ENCODE measurements around the gene DICER1.

The DICER1 gene

DNA sequence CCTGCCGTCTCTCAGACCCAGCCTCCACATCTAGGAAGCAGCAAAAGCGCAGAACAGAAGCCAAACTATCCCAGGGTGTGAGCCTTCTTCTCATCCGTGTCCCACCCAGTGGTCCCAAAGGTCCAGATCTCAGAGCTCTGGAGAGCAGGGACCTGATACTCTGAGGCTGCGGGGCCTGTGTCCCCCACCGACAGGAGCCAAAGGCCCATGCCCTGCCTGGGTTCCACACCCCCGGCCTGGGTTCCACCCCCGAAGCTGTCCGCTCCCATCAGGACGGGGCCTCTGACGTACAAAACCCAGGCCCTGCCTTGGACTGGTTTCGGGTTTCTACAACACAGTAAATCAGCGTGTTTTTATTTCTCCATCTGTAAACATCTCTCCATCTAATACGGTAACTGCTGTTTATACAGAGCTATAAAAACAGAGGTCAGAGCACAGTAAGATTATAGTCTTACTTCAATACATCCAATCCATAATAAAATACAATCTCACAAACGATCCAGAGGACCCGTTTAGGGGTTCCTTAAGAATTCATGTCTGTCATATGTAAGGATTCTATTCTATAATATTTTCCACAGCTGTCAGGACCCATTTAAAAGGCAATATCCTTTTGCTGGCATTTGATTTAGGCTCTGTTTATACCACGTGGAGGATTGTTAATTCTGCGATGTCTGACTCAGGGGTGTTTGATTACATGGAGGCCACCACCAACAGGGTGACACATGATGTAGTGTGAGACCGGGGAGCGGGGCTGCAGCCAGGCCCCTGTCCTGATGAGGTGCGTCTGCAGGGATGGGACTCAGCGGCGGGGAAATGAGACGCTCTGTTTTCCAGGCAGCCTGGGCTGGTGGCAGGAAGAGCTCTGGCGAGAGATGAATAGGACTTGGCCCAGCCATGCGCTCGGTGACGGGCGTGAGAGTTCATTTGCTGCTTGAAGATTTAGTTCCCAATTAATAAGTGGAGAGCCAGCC, 110.3 kb downstream of the DICER1 start:
- Histone ChIP-seq H4K20me1 (ENCODE audit: insufficient read depth, low read length) (no peaks in the 10 kb centered on the region), H2AFZ (ENCODE audit: low read depth, low read length) (no peak overlapping the region), H3K9ac (ENCODE audit: low read depth, low read length) (no peak overlapping the region), H3K4me2 (ENCODE audit: insufficient read depth, low read length) (no peak overlapping the region), H3K79me2 (ENCODE audit: insufficient read depth, low read length) (no peaks in the 10 kb centered on the region), H3K4me1 (ENCODE audit: insufficient read depth, low read length) (no peaks in the 10 kb centered on the region), H3K27ac (ENCODE audit: low read length) (no peak overlapping the region), H3K36me3 (ENCODE audit: insufficient read depth, low read length) (no peaks in the 10 kb centered on the region), H3K4me3 (ENCODE audit: low read depth in 1 of 2, low read length in 2 of 2) (no peak overlapping the region), H3K27me3 (ENCODE audit: insufficient read depth, low read length, poor library complexity) (peaks cover 3% of the 10 kb centered on the region), H3K9me3 (ENCODE audit: insufficient read depth, low read length, severe bottlenecking) (no peaks in the 10 kb centered on the region)
- DNase-seq, result no peak
- no peak for TF ChIP-seq EZH2 (IDR thresholded peaks at IDR 0.05; ENCODE audit: borderline replicate concordance, low read depth, low read length, severe bottlenecking)
- TF ChIP-seq, protein P1, sequence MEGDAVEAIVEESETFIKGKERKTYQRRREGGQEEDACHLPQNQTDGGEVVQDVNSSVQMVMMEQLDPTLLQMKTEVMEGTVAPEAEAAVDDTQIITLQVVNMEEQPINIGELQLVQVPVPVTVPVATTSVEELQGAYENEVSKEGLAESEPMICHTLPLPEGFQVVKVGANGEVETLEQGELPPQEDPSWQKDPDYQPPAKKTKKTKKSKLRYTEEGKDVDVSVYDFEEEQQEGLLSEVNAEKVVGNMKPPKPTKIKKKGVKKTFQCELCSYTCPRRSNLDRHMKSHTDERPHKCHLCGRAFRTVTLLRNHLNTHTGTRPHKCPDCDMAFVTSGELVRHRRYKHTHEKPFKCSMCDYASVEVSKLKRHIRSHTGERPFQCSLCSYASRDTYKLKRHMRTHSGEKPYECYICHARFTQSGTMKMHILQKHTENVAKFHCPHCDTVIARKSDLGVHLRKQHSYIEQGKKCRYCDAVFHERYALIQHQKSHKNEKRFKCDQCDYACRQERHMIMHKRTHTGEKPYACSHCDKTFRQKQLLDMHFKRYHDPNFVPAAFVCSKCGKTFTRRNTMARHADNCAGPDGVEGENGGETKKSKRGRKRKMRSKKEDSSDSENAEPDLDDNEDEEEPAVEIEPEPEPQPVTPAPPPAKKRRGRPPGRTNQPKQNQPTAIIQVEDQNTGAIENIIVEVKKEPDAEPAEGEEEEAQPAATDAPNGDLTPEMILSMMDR (IDR thresholded peaks at IDR 0.05; ENCODE audit: borderline replicate concordance, extremely low read depth, low read length, poor library complexity, severe bottlenecking), result no peak
- ATAC-seq (ENCODE audit: insufficient read depth, low read depth), result no peak

DNA sequence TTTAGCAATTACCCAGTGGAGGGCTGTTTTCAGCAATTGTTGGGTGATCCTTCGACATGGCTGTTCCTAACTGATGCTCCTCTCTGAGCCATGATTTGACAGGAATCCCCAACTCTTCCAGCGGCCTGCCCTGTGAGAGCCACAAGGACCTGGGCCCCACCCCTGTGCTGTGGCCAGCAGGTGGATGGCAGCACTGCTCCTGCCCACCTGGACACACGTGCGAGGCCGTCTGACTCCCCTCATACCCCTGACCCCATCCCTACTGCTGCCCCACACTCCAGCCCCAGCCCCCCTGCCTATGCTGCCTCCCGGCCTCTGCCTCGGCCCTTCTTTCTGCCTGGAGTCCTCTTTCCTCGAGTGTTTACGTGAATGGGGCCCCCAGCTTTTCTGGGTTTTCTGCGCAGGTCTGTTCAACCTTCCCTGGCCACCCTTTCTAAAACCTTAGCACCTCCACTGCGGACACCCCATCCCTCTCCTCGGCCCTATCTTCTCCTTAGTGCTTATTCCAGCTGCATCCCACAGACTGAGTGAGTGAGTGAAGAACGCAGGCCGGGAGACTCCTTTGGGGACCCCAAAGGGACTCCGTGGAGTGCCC, 111.4 kb downstream of the DICER1 start:
- no peak overlapping the region for H3K27ac ChIP-seq (ENCODE audit: low read length)
- no peaks in the 10 kb centered on the region for H4K20me1 ChIP-seq (ENCODE audit: insufficient read depth, low read length)
- H2AFZ ChIP-seq (ENCODE audit: low read depth, low read length), result no peak overlapping the region
- ATAC-seq (ENCODE audit: insufficient read depth, low read depth), result no peak
- no peaks in the 10 kb centered on the region for H3K36me3 ChIP-seq (ENCODE audit: insufficient read depth, low read length)
- H3K79me2 ChIP-seq (ENCODE audit: insufficient read depth, low read length), result no peaks in the 10 kb centered on the region
- H3K4me3 ChIP-seq (ENCODE audit: low read depth in 1 of 2, low read length in 2 of 2), result no peak overlapping the region
- peaks cover 3% of the 10 kb centered on the region for H3K27me3 ChIP-seq (ENCODE audit: insufficient read depth, low read length, poor library complexity)
- H3K4me2 ChIP-seq (ENCODE audit: insufficient read depth, low read length), result no peak overlapping the region
- TF ChIP-seq, protein P1 (IDR thresholded peaks at IDR 0.05; ENCODE audit: borderline replicate concordance, extremely low read depth, low read length, poor library complexity, severe bottlenecking), result no peak
- no peak for TF ChIP-seq EZH2 (IDR thresholded peaks at IDR 0.05; ENCODE audit: borderline replicate concordance, low read depth, low read length, severe bottlenecking)
- no peak overlapping the region for H3K9ac ChIP-seq (ENCODE audit: low read depth, low read length)
- no peak for DNase-seq
- no peaks in the 10 kb centered on the region for H3K9me3 ChIP-seq (ENCODE audit: insufficient read depth, low read length, severe bottlenecking)
- H3K4me1 ChIP-seq (ENCODE audit: insufficient read depth, low read length), result no peaks in the 10 kb centered on the region

DNA sequence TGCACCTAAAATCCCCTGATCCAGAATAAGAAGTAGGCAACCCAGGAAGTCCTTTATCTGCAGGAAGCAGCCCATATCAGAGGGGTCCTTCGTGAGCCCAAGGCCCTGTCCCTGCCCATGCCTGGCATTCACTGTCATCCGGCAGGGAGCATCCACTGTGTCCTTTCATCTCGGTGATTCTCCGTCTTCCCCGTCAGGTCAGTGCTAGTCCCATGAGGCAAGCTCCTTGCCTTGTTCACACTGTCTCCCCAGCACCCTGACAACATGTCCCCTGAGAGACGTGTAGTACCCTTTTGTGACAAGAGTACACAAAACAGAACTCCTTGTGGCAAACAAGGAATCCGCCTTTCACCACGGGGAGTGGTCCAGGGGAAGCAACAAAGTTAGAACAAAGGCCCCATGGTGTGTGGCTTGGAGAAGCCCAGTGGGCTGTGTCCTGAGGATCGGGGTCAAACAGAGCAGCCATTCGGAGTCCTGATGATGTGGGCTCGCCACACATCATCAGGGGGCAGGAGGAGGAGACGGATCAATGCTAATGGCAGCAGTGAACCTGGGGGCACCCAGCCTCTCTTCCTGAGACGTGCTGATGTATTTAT, 112.1 kb downstream of the DICER1 start:
- Histone ChIP-seq H3K4me2 (ENCODE audit: insufficient read depth, low read length) (no peak overlapping the region), H3K9me3 (ENCODE audit: insufficient read depth, low read length, severe bottlenecking) (no peaks in the 10 kb centered on the region), H3K27ac (ENCODE audit: low read length) (no peak overlapping the region), H3K36me3 (ENCODE audit: insufficient read depth, low read length) (no peaks in the 10 kb centered on the region), H3K9ac (ENCODE audit: low read depth, low read length) (no peak overlapping the region), H3K27me3 (ENCODE audit: insufficient read depth, low read length, poor library complexity) (peaks cover 3% of the 10 kb centered on the region), H3K4me3 (ENCODE audit: low read depth in 1 of 2, low read length in 2 of 2) (no peak overlapping the region), H4K20me1 (ENCODE audit: insufficient read depth, low read length) (no peaks in the 10 kb centered on the region), H3K79me2 (ENCODE audit: insufficient read depth, low read length) (no peaks in the 10 kb centered on the region), H3K4me1 (ENCODE audit: insufficient read depth, low read length) (no peaks in the 10 kb centered on the region), H2AFZ (ENCODE audit: low read depth, low read length) (no peak overlapping the region)
- no peak for ATAC-seq (ENCODE audit: insufficient read depth, low read depth)
- no peak for TF ChIP-seq EZH2 (IDR thresholded peaks at IDR 0.05; ENCODE audit: borderline replicate concordance, low read depth, low read length, severe bottlenecking)
- TF ChIP-seq, protein P1 (IDR thresholded peaks at IDR 0.05; ENCODE audit: borderline replicate concordance, extremely low read depth, low read length, poor library complexity, severe bottlenecking), result no peak
- no peak for DNase-seq

Data from DND-41 (cell line).